Heart left ventricle (tissue), 16 donors: ENCODE measurements around the gene MKI67. TPM values are rescaled to one million over a fixed set of nuclear protein-coding genes. Genes with fewer than 3 reads are reported as not detected.

Experiments
- ATAC-seq, 4 donors: fragments of 200-7000 bp; cut with Tn5 transposase; one replicate each; pipeline ENCODE4 v1.9.1; 2020 to 2022; ENCODE audit warnings: moderate library complexity in 4 of 4, mild to moderate bottlenecking in 3 of 4, moderate number of reproducible peaks in 1 of 4
- DNase-seq, 5 donors: peaks; one replicate each; pipeline ENCODE4 v3.0.0-alpha.2; 2020
- H3K27ac ChIP-seq, 12 donors: fragments of 200-600 bp; sonication (generic) in 4 of 12; one replicate each; pipeline versions ENCODE4 v1.5.0 to v1.8.0; 2016 to 2022; ENCODE audit warnings: mild to moderate bottlenecking in 2 of 12
- H3K27me3 ChIP-seq, 9 donors: fragments of 200-600 bp; sonication (generic) in 2 of 9; one replicate each; pipeline versions ENCODE4 v1.5.1 to v1.8.0; 2016 to 2022; ENCODE audit warnings: mild to moderate bottlenecking in 3 of 9
- H3K36me3 ChIP-seq, 9 donors: fragments of 200-600 bp; sonication (generic) in 2 of 9; one replicate each; pipeline versions ENCODE4 v1.5.0 to v1.8.0; 2018 to 2022; ENCODE audit warnings: mild to moderate bottlenecking in 2 of 9
- H3K4me1 ChIP-seq, 12 donors: fragments of 200-600 bp; sonication (generic) in 4 of 12; one replicate each; pipeline versions ENCODE4 v1.5.0 to v1.8.0; 2016 to 2022; ENCODE audit warnings: mild to moderate bottlenecking in 3 of 12
- H3K4me3 ChIP-seq, 12 donors: fragments of 200-600 bp; sonication (generic) in 4 of 12; one replicate each; pipeline versions ENCODE4 v1.5.0 to v1.8.0; 2017 to 2022; ENCODE audit warnings: mild to moderate bottlenecking in 9 of 12, moderate library complexity in 4 of 12
- H3K9me3 ChIP-seq, 12 donors: fragments of 200-600 bp; sonication (generic) in 4 of 12; one replicate each; pipeline versions ENCODE4 v1.5.0 to v1.8.0; 2016 to 2022; ENCODE audit warnings: mild to moderate bottlenecking in 1 of 12
- POLR2A ChIP-seq, 2 donors: fragments of 450-650 bp; IDR thresholded peaks; one replicate each; pipeline ENCODE4 v1.6.1; 2017; ENCODE audit warnings: antibody characterized with exemption in 2 of 2, mild to moderate bottlenecking in 2 of 2, moderate library complexity in 2 of 2
- WGBS, 4 donors: extraction: QIAGEN DNeasy Blood & Tissue Kit in 2 of 4; methylation state at CpG; one replicate each; pipeline versions ENCODE4 v1.1.5 to v1.1.7; 2013 to 2018; 5-methylcytosine and 5-hydroxymethylcytosine counted together
- intact Hi-C, 10 donors: fragments of 100-400 bp; cut with DNase I; formaldehyde crosslinking; loops; one replicate each; pipeline versions ENCODE4 v1.11.1 to v1.14.2; 2022
- polyA plus RNA-seq, 2 donors: library from polyadenylated mRNA; stranded (reverse); fragments of 200-250 nt; gene quantifications; one replicate each; pipeline ENCODE4 v1.2.3, GENCODE V29; 2013
- total RNA-seq, 9 donors: library from RNA; depleted of rRNA in 2 of 9; stranded (reverse); fragments of >200 nt in 2 of 9; fragmentation: NEBNext Ultra II Directional in 3 of 9; extraction: Animal tissue kit (Norgen Biotek cat#: 25700) in 3 of 9; gene quantifications; one replicate each; pipeline versions ENCODE4 v1.1.0 to v1.2.4, GENCODE V29; 2016 to 2023
- TF ChIP-seq, protein P1 (sequence below), 12 donors: fragments of 200-600 bp; sonication (generic) in 4 of 12; IDR thresholded peaks; one replicate each; pipeline versions ENCODE4 v1.5.0 to v1.8.0; 2018 to 2022; ENCODE audit warnings: antibody characterized with exemption in 12 of 12, mild to moderate bottlenecking in 5 of 12
- donor health status: ischemic (EF 13 %, LVEDD 7.1; RV severe dilation, severe dysfunction).
- donor health status: healthy with polysubstance abuse.
- donor health status: DM: no; HTN: yes; CAD: no.
- donor health status: DM: no; HTN: no; CAD: no.
- donor health status: ischemic (EF 25% LVEDD 6.9; RV normal size, moderate dysfunction).
- donor health status: ischemic (EF 25% LVEDD 5.7; RV mildly dilated, moderate dysfunction).
- donor health status: healthy.
- donor health status: DM: yes; HTN: yes; CAD: no.
- donor health status: ischemic (EF 35%, LVEDD 5.7; RV mildly dilated, moderate dysfunction).
- donor health status: nonischemic (EF 11% LVEDD 7.7; RV severe dilation, severe dysfunction).
- donor health status: DM: yes; HTN: yes; CAD: no.
- donor health status: PGD.
- donor health status: ischemic (EF 29% LVEDD 5.4; RV normal size, mild dysfunction).
- donor health status: nonischemic (EF 23%, LVEDD 6.1; RV moderate dilation, normal function).

The MKI67 gene
- total and polyA plus RNA-seq, 11 donors, result 0.04 to 27.9 (median 0.52) TPM

GRCh38 chr10:128050121-128050516 is 76.1 kb downstream of the MKI67 start:
- H3K9me3 ChIP-seq, result no peaks in the 10 kb centered on the region
- peaks cover 0 to 45% (median 19%) of the 10 kb centered on the region in 9 donors for H3K36me3 ChIP-seq
- H3K4me3 ChIP-seq, result peak overlapping the region in 3 of 12 donors; percentile 47 to 70 (median 51)
- no peaks in the 10 kb centered on the region for H3K27me3 ChIP-seq
- WGBS, 4 donors, result 62 to 95% (median 77%) methylated on average over 1 of the region's 1 CpG
- ATAC-seq (no peak), DNase-seq (peak in 1 of 5 donors; percentile 6)
- intact Hi-C loops, result no loop called here
- H3K27ac ChIP-seq, result peak overlapping the region in 2 of 12 donors; percentile 17 to 96
- TF ChIP-seq POLR2A (IDR thresholded peaks at IDR 0.05), result no peak
- TF ChIP-seq, protein P1, sequence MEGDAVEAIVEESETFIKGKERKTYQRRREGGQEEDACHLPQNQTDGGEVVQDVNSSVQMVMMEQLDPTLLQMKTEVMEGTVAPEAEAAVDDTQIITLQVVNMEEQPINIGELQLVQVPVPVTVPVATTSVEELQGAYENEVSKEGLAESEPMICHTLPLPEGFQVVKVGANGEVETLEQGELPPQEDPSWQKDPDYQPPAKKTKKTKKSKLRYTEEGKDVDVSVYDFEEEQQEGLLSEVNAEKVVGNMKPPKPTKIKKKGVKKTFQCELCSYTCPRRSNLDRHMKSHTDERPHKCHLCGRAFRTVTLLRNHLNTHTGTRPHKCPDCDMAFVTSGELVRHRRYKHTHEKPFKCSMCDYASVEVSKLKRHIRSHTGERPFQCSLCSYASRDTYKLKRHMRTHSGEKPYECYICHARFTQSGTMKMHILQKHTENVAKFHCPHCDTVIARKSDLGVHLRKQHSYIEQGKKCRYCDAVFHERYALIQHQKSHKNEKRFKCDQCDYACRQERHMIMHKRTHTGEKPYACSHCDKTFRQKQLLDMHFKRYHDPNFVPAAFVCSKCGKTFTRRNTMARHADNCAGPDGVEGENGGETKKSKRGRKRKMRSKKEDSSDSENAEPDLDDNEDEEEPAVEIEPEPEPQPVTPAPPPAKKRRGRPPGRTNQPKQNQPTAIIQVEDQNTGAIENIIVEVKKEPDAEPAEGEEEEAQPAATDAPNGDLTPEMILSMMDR (IDR thresholded peaks at IDR 0.05), result no peak
- H3K4me1 ChIP-seq, result peaks cover 0 to 90% (median 24%) of the 10 kb centered on the region in 12 donors

GRCh38 chr10:128049226-128050120 is 76.8 kb downstream of the MKI67 start:
- H3K4me1 ChIP-seq, result peaks cover 0 to 86% (median 24%) of the 10 kb centered on the region in 12 donors
- ATAC-seq (no peak), DNase-seq (peak in 2 of 5 donors; percentile 21 to 26)
- peak overlapping the region in 8 of 12 donors; percentile 18 to 70 (median 40) for H3K4me3 ChIP-seq
- intact Hi-C loops, result no loop called here
- peaks cover 0 to 38% (median 14%) of the 10 kb centered on the region in 9 donors for H3K36me3 ChIP-seq
- TF ChIP-seq, protein P1 (IDR thresholded peaks at IDR 0.05), result no peak
- TF ChIP-seq POLR2A (IDR thresholded peaks at IDR 0.05), result no peak
- no peaks in the 10 kb centered on the region for H3K9me3 ChIP-seq
- 89 to 90% (median 90%) methylated on average over 21 to 23 of the region's 23 CpGs for WGBS, 4 donors
- H3K27me3 ChIP-seq, result no peaks in the 10 kb centered on the region
- H3K27ac ChIP-seq, result peak overlapping the region in 9 of 12 donors; percentile 49 to 96 (median 75)

DNA sequence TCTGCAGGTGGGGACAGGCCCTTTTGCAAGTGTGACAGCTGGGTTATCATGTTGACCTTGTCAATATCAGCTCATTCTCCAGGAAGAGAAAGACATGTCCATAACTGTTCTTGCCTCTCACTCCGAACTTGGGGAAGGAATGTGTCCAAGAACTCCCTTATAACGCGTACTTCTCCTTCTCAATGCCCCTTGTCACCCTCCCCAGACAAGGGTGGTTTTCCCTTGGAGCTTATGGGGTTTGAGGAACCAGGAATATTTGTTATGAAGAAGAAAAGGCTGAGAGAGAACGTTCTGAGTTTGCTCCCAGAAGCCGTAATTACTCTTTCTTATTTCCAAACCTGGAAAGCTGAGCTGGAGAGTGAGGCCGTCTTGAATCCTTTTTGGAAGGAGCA is 77.4 kb downstream of the MKI67 start:
- no peaks in the 10 kb centered on the region for H3K9me3 ChIP-seq
- H3K27ac ChIP-seq, result peak overlapping the region in 10 of 12 donors; percentile 47 to 96 (median 76)
- intact Hi-C loops, result no loop called here
- peaks cover 0 to 32% (median 11%) of the 10 kb centered on the region in 9 donors for H3K36me3 ChIP-seq
- H3K4me1 ChIP-seq, result peaks cover 0 to 90% (median 28%) of the 10 kb centered on the region in 12 donors
- H3K4me3 ChIP-seq, result peak overlapping the region in 9 of 12 donors; percentile 16 to 70 (median 35)
- TF ChIP-seq, protein P1 (IDR thresholded peaks at IDR 0.05), result no peak
- no peak for TF ChIP-seq POLR2A (IDR thresholded peaks at IDR 0.05)
- ATAC-seq (no peak), DNase-seq (no peak)
- WGBS, 4 donors, result 65 to 81% (median 68%) methylated on average over 6 of the region's 6 CpGs
- no peaks in the 10 kb centered on the region for H3K27me3 ChIP-seq
